ENCODE results near the gene CACNG1.
"Not testable (repeated sequence)": the region's sequence is repeated elsewhere in the genome, so short reads cannot be mapped to it uniquely, and the experiment has no call there.

CACNG1 gene

DNA sequence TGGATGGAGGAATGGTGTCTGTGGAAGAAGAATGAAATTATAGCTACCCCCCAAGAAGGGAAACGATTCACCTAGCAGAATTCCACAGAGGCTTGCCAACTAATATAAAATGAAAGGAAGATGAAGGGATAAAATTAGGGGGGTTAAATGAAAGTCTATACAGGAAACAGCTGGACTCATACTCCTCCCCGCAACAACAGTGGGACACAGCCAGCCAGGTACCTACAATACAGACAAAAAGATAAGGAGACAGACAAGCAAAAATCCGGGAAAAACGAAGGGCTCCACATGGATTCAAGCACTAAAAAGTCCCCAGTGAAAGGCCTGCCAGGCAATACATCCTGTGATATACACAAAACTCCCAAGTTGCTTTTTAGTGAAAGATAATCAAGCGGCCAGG lies 47.9 kb downstream of the CACNG1 start:
- ChIA-PET CTCF (interaction anchor here (0.5 kb wide), 1 partner anchor 224 kb away, joined by 3 read pairs; no protein-coding TSS in a partner anchor), POLR2A (ENCODE audit: low non-redundant PET) (no interaction called here)
- no peak overlapping the region for H3K27ac ChIP-seq
- TF ChIP-seq, protein P1, sequence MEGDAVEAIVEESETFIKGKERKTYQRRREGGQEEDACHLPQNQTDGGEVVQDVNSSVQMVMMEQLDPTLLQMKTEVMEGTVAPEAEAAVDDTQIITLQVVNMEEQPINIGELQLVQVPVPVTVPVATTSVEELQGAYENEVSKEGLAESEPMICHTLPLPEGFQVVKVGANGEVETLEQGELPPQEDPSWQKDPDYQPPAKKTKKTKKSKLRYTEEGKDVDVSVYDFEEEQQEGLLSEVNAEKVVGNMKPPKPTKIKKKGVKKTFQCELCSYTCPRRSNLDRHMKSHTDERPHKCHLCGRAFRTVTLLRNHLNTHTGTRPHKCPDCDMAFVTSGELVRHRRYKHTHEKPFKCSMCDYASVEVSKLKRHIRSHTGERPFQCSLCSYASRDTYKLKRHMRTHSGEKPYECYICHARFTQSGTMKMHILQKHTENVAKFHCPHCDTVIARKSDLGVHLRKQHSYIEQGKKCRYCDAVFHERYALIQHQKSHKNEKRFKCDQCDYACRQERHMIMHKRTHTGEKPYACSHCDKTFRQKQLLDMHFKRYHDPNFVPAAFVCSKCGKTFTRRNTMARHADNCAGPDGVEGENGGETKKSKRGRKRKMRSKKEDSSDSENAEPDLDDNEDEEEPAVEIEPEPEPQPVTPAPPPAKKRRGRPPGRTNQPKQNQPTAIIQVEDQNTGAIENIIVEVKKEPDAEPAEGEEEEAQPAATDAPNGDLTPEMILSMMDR (conservative IDR thresholded peaks at IDR 0.05; ENCODE audit: low read depth): no peak
- DNase-seq (ENCODE audit: low spot score): no peak

DNA sequence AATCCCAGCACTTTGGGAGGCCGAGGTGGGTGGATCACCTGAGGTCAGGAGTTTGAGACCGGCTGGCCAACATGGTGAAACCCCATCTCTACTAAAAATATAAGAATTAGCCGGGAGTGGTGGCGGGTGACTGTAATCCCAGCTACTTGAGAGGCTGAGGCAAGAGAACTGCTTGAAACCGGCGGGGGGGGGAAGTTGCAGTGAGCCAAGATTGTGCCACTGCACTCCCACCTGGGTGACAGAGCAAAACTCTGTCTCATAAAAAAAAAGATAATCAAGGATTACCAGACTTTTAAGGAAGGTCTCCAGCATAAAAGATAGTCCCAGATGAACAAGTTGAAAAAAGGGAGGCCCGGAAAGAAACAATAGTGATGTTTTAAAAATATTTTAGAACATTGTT lies 48.4 kb downstream of the CACNG1 start:
- CTCF ChIA-PET: interaction anchor here (0.5 to 0.7 kb wide), 2 partner anchors 59 to 223 kb away, joined by 3 read pairs; no protein-coding TSS in a partner anchor
- DNase-seq (ENCODE audit: low spot score); POLR2A ChIA-PET (ENCODE audit: low non-redundant PET); H3K27ac ChIP-seq: not testable (repeated sequence)

DNA sequence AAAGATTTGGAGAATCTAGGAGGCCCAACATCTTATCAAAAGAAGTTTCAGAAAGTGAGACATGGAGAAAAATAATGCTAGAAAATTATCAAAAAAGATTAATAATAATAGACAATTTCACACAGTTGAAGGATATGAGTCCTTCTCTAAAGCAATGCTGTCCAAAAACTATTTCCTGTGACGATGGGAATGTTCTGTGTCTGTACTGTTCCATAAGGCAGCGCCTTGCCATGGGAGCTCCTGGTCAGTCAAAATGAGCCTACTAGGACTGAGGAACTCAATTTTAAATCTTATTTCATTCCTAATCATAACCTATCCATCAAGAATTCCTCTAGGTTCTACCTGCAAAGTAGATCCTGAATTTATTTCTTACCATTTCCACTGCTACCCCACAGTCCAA lies 49.0 kb downstream of the CACNG1 start:
- DNase-seq (ENCODE audit: low spot score): no peak
- no peak overlapping the region for H3K27ac ChIP-seq
- CTCF ChIA-PET: interaction anchor here (0.7 kb wide), 1 partner anchor 60 kb away, joined by 3 read pairs; no protein-coding TSS in a partner anchor
- POLR2A ChIA-PET (ENCODE audit: low non-redundant PET): no interaction called here
- TF ChIP-seq, protein P1 (conservative IDR thresholded peaks at IDR 0.05; ENCODE audit: low read depth): no peak

DNA sequence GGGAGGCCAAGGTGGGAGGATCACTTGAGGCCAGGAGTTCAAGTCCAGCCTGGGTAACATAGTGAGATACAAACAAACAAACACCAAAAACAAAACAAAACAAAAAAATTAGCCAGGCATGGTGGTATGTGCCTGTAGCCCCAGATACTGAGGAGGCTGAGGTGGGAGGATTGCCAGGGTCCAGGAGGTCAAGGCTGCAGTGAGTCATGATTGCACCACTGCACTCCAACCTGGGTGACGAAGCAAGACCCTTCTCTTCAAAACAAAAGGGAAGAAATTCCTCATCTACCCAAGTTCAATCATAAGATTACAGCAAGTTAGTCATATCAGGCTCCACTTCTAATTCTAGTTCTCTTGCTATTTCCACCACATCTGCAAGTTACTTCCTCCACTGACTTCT lies 50.9 kb downstream of the CACNG1 start:
- POLR2A ChIA-PET (ENCODE audit: low non-redundant PET); DNase-seq (ENCODE audit: low spot score); CTCF ChIA-PET; H3K27ac ChIP-seq: not testable (repeated sequence)

DNA sequence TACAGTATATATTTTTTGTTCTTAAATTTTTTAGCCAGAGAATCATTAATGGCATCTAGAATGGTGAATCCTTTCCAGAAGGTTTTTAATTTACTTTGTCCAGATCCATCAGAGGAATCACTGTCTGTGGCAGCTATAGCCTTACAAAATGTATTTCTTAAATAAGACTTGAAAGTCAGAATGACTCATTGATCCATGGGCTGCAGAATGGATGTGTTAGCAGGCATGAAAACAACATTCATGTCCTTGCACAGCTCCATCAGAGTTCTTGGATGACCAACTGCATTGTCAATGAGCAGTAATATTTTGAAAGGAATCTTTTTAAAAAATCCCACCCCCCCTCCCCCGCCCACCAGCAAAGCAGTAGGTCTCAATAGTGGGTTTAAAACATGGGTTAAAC lies 51.4 kb downstream of the CACNG1 start:
- ChIA-PET POLR2A (ENCODE audit: low non-redundant PET) (no interaction called here), CTCF (no interaction called here)
- H3K27ac ChIP-seq: no peak overlapping the region
- TF ChIP-seq, protein P1 (conservative IDR thresholded peaks at IDR 0.05; ENCODE audit: low read depth): no peak
- no peak for DNase-seq (ENCODE audit: low spot score)

DNA sequence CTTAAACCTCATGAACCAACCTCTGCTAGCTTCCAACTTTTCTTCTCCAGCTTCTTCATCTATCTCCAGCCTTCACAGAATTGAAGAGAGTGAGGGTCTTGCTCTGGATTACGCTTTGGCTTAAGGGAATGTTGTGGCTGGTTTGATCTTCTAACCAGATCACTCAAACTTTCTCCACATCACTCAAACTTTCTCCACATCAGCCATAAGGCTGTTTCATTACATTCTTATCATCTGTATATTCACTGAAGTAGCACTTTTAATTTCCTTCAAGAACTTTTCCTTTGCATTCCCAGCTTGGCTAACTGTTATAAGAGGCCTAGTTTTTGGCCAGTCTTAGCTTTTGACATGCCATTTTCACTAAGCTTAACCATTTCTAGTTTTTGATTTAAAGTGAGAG lies 52.3 kb downstream of the CACNG1 start:
- no peak overlapping the region for H3K27ac ChIP-seq
- ChIA-PET CTCF (interaction anchor here (0.6 kb wide), 1 partner anchor 198 kb away, joined by 3 read pairs; no protein-coding TSS in a partner anchor), POLR2A (ENCODE audit: low non-redundant PET) (no interaction called here)
- TF ChIP-seq, protein P1 (conservative IDR thresholded peaks at IDR 0.05; ENCODE audit: low read depth): no peak
- no peak for DNase-seq (ENCODE audit: low spot score)

DNA sequence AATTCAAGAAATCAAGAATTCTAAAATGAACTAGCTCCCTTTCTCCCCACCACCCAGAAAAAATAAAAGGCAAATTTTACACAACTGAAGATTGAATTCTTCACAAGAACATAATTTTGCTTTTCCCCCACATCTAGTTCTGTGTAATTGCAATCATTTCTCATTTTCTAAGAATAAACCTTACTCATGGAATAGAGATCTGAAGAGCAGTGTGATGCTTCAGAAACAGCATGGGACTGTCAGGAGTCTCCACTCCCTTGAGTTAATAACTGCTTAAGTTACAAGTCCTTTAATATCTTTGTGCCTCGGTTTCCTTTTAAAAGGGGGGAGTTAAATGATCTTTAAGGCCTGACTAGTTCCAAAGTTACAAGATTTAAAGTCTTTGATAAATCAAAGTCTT lies 53.7 kb downstream of the CACNG1 start:
- TF ChIP-seq, protein P1 (conservative IDR thresholded peaks at IDR 0.05; ENCODE audit: low read depth): no peak
- DNase-seq (ENCODE audit: low spot score): no peak
- H3K27ac ChIP-seq: no peak overlapping the region
- ChIA-PET CTCF (interaction anchor here (0.7 kb wide), 1 partner anchor 584 kb away, joined by 3 read pairs; no protein-coding TSS in a partner anchor), POLR2A (ENCODE audit: low non-redundant PET) (no interaction called here)

DNA sequence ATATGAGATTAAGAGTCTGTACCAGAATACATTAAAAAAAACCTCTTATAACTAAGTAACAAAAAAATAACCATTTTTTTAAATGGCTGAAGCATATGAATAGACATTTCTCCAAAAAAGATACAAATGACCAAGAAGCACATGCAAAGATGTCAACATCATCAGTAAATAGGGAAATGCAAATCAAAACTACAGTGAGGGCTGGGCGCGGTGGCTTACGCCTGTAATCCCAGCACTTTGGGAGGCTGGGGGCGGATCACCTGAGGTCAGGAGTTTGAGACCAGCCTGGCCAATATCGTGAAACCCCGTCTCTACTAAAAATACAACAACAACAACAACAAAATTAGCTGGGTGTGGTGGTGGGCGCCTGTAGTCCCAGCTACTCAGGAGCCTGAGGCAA lies 60.3 kb downstream of the CACNG1 start:
- POLR2A ChIA-PET (ENCODE audit: low non-redundant PET); DNase-seq (ENCODE audit: low spot score); CTCF ChIA-PET; H3K27ac ChIP-seq: not testable (repeated sequence)

Data from RWPE1 (cell line).